ENCODE data around the gene KDM4C. TPM values are rescaled to one million over a fixed set of nuclear protein-coding genes. Genes with fewer than 3 reads are reported as not detected.

The KDM4C gene
- total and polyA plus RNA-seq, 7 donors, result 16.4 to 33.5 (median 28.8) TPM

GRCh38 chr9:6893350-6894131 lies 135.8 kb downstream of the KDM4C start:
- TF ChIP-seq POLR2AphosphoS5 (IDR thresholded peaks at IDR 0.05) (no peak), POLR2A (IDR thresholded peaks at IDR 0.05) (no peak), EP300 (IDR thresholded peaks at IDR 0.05) (no peak), CTCF (IDR thresholded peaks at IDR 0.05) (no peak)
- Histone ChIP-seq H3K36me3 (peaks cover 0 to 30% (median 9%) of the 10 kb centered on the region in 4 donors), H3K27ac (no peak overlapping the region), H3K4me1 (peaks cover 0 to 14% (median 0%) of the 10 kb centered on the region in 4 donors), H3K27me3 (no peaks in the 10 kb centered on the region), H3K4me3 (no peak overlapping the region), H3K9me3 (no peaks in the 10 kb centered on the region)
- no peak for DNase-seq
- WGBS, 2 donors, result 86 to 87% methylated on average over 6 of the region's 6 CpGs
- intact Hi-C loops (cut with DNase I), result no loop called here

GRCh38 chr9:6894135-6894534 lies 136.4 kb downstream of the KDM4C start:
- Histone ChIP-seq H3K36me3 (peaks cover 0 to 28% (median 9%) of the 10 kb centered on the region in 4 donors), H3K9me3 (no peaks in the 10 kb centered on the region), H3K27ac (no peak overlapping the region), H3K4me1 (peaks cover 0 to 14% (median 0%) of the 10 kb centered on the region in 4 donors), H3K27me3 (no peaks in the 10 kb centered on the region), H3K4me3 (no peak overlapping the region)
- WGBS, 2 donors, result 61 to 73% methylated on average over 3 of the region's 3 CpGs
- no peak for TF ChIP-seq EP300 (IDR thresholded peaks at IDR 0.05)
- TF ChIP-seq CTCF (IDR thresholded peaks at IDR 0.05), result no peak
- no peak for TF ChIP-seq POLR2A (IDR thresholded peaks at IDR 0.05)
- TF ChIP-seq POLR2AphosphoS5 (IDR thresholded peaks at IDR 0.05), result no peak
- intact Hi-C loops (cut with DNase I), result no loop called here
- DNase-seq, result no peak

- Histone ChIP-seq H3K4me3 (no peak overlapping the region), H3K27ac (no peak overlapping the region), H3K4me1 (peaks cover 0 to 14% (median 0%) of the 10 kb centered on the region in 4 donors), H3K27me3 (no peaks in the 10 kb centered on the region), H3K36me3 (peaks cover 0 to 22% (median 6%) of the 10 kb centered on the region in 4 donors), H3K9me3 (no peaks in the 10 kb centered on the region)
- 94 to 99% methylated on average over 1 of the region's 1 CpG for WGBS, 2 donors
- TF ChIP-seq POLR2AphosphoS5 (IDR thresholded peaks at IDR 0.05) (no peak), POLR2A (IDR thresholded peaks at IDR 0.05) (no peak), EP300 (IDR thresholded peaks at IDR 0.05) (no peak), CTCF (IDR thresholded peaks at IDR 0.05) (no peak)
- DNase-seq, result no peak
- intact Hi-C loops (cut with DNase I), result no loop called here
Measured at GRCh38 chr9:6895754-6896153, 138.0 kb downstream of the KDM4C start.

- 90 to 96% methylated on average over 2 of the region's 2 CpGs for WGBS, 2 donors
- H3K4me1 ChIP-seq, result peaks cover 0 to 14% (median 0%) of the 10 kb centered on the region in 4 donors
- H3K9me3 ChIP-seq, result no peaks in the 10 kb centered on the region
- H3K27ac ChIP-seq, result no peak overlapping the region
- no peak overlapping the region for H3K4me3 ChIP-seq
- H3K27me3 ChIP-seq, result no peaks in the 10 kb centered on the region
- TF ChIP-seq EP300 (IDR thresholded peaks at IDR 0.05), result no peak
- no peak for TF ChIP-seq CTCF (IDR thresholded peaks at IDR 0.05)
- no peak for TF ChIP-seq POLR2AphosphoS5 (IDR thresholded peaks at IDR 0.05)
- no peak for TF ChIP-seq POLR2A (IDR thresholded peaks at IDR 0.05)
- intact Hi-C loops (cut with DNase I), result no loop called here
- no peak for DNase-seq
- peaks cover 0 to 22% (median 6%) of the 10 kb centered on the region in 4 donors for H3K36me3 ChIP-seq
Measured at GRCh38 chr9:6896562-6896961, 138.8 kb downstream of the KDM4C start.

Data from sigmoid colon (tissue), 7 donors.